ENCODE data around the gene CASK.

GRCh38 chrX:41594634-41595033 is 328.7 kb downstream of the CASK start:
- TF ChIP-seq POLR2A (IDR thresholded peaks at IDR 0.05; ENCODE audit: low read length) (no peak), GATA1 (IDR thresholded peaks at IDR 0.05; ENCODE audit: low read depth, low read length) (no peak)

Measured in erythroblast (primary cell).